Keratinocyte (primary cell): Measurements from ENCODE around the gene ATXN10. TPM values are rescaled to one million over a fixed set of nuclear protein-coding genes. Genes with fewer than 3 reads are reported as not detected.

Experiments
- DNase-seq: peaks from one replicate; pipeline ENCODE4 v3.0.0-alpha.2; 2011; ENCODE audit warnings: low read depth, missing footprints, low spot score
- FAIRE-seq: peaks from 2 replicates; lab custom pipeline; 2011; peaks lifted over from hg19 to GRCh38; lab: Jason Lieb, UNC
- H2AFZ ChIP-seq: 2 replicates; pipeline ENCODE4 v1.6.0; 2012; ENCODE audit warnings: low read length, control low read depth, inconsistent platforms; ENCODE audit not compliant: control insufficient read depth
- H3K27ac ChIP-seq: 2 replicates; pipeline ENCODE4 v1.5.1; 2011; ENCODE audit warnings: low read length; ENCODE audit not compliant: control insufficient read depth, insufficient read depth
- H3K27me3 ChIP-seq: 3 replicates; pipeline ENCODE4 v1.6.0; 2011; ENCODE audit warnings: low read length; ENCODE audit not compliant: control insufficient read depth, insufficient read depth; ENCODE audit errors: extremely low read depth
- H3K36me3 ChIP-seq, 2 experiments: 2 replicates in 1 of 2; 3 replicates in 1 of 2; pipeline ENCODE4 v1.5.1; 2011; ENCODE audit warnings: low read length in 2 of 2, mild to moderate bottlenecking in 1 of 2; ENCODE audit not compliant: control insufficient read depth in 2 of 2, insufficient read depth in 2 of 2; ENCODE audit errors: extremely low read depth in 1 of 2
- H3K4me1 ChIP-seq: 3 replicates; pipeline ENCODE4 v1.5.1; 2011; ENCODE audit warnings: low read length; ENCODE audit not compliant: control insufficient read depth, insufficient read depth; ENCODE audit errors: extremely low read depth
- H3K4me2 ChIP-seq: 3 replicates; pipeline ENCODE4 v1.6.0; 2011; ENCODE audit warnings: low read depth, low read length; ENCODE audit not compliant: control insufficient read depth, insufficient read depth; ENCODE audit errors: extremely low read depth
- H3K4me3 ChIP-seq, 3 experiments: fragments of 200-600 bp in 1 of 3; sonication (generic) in 1 of 3; 2 replicates in 2 of 3; 3 replicates in 1 of 3; pipeline ENCODE4 v1.5.1; 2011 to 2016; ENCODE audit warnings: low read length in 3 of 3, mild to moderate bottlenecking in 3 of 3, control low read depth in 2 of 3, inconsistent platforms in 1 of 3, low read depth in 1 of 3, mixed read lengths in 1 of 3, mixed run types in 1 of 3, moderate library complexity in 1 of 3; ENCODE audit not compliant: control insufficient read depth in 2 of 3, insufficient read depth in 2 of 3; ENCODE audit errors: extremely low read depth in 1 of 3
- H3K79me2 ChIP-seq: 2 replicates; pipeline ENCODE4 v1.6.0; 2012; ENCODE audit warnings: low read length; ENCODE audit not compliant: control insufficient read depth, insufficient read depth
- H3K9ac ChIP-seq: 3 replicates; pipeline ENCODE4 v1.6.0; 2011; ENCODE audit warnings: low read length; ENCODE audit not compliant: control insufficient read depth, insufficient read depth; ENCODE audit errors: extremely low read depth
- H3K9me1 ChIP-seq: 3 replicates; pipeline ENCODE4 v1.6.0; 2011; ENCODE audit warnings: low read length; ENCODE audit not compliant: control insufficient read depth, insufficient read depth; ENCODE audit errors: extremely low read depth
- H3K9me3 ChIP-seq: 2 replicates; pipeline ENCODE4 v1.5.1; 2012; ENCODE audit warnings: low read depth, low read length; ENCODE audit not compliant: control insufficient read depth
- H4K20me1 ChIP-seq: 3 replicates; pipeline ENCODE4 v1.6.0; 2011; ENCODE audit warnings: low read length; ENCODE audit not compliant: control insufficient read depth, insufficient read depth; ENCODE audit errors: extremely low read depth
- CTCF ChIP-seq, 3 experiments: IDR thresholded peaks in 1 of 3; conservative IDR thresholded peaks in 1 of 3; optimal IDR thresholded peaks in 1 of 3; 2 replicates in 2 of 3; 3 replicates in 1 of 3; pipeline versions ENCODE3 to v1.5.1; 2011; ENCODE audit warnings: low read length in 3 of 3, mild to moderate bottlenecking in 3 of 3, moderate library complexity in 2 of 3, control low read depth in 1 of 3, inconsistent platforms in 1 of 3; ENCODE audit not compliant: insufficient read depth in 2 of 3; ENCODE audit errors: extremely low read depth in 1 of 3
- EZH2 ChIP-seq: IDR thresholded peaks from one replicate; pipeline ENCODE4 v1.6.1; 2012; ENCODE audit warnings: inconsistent platforms, mild to moderate bottlenecking, low read length, moderate library complexity
- dilution Hi-C: fragments of 300-500 bp; cut with MboI; formaldehyde crosslinking; loops from one replicate; pipeline ENCODE4 v1.7.0; 2020; ENCODE audit warnings: low sequenced_read_pairs; ENCODE audit not compliant: extremely low pct_ligation_motif_present
- polyA plus RNA-seq, 5 experiments: library from polyadenylated mRNA; depleted of rRNA in 3 of 5; stranded (reverse) in 3 of 5; stranded (forward) in 1 of 5; unstranded in 1 of 5; fragments of >200 nt; gene quantifications; 1 replicate in 1 of 5; 2 replicates in 3 of 5; 3 replicates in 1 of 5; pipeline versions ENCODE4 v1.2.1 to v1.2.3, GENCODE V29; 2011 to 2012; ENCODE audit warnings: missing spikeins in 2 of 5, low read depth in 1 of 5, low replicate concordance in 1 of 5

ATXN10 gene
- polyA plus RNA-seq, 1 donor (not counting 4 experiments of a cell fraction or from before 2014, with no cell fraction given): 276 TPM

GRCh38 chr22:45628515-45628914, 43.1 kb upstream of the ATXN10 start:
- no peak overlapping the region for H2AFZ ChIP-seq
- no peak for TF ChIP-seq EZH2
- TF ChIP-seq CTCF (optimal IDR thresholded peaks at IDR 0.05 in 1 of 3, IDR thresholded peaks at IDR 0.05 in 1 of 3, conservative IDR thresholded peaks at IDR 0.05 in 1 of 3; ENCODE audit: extremely low read depth in 1 of 3, insufficient read depth in 2 of 3, low read length in 3 of 3): no peak
- no peak overlapping the region for H3K9ac ChIP-seq
- dilution Hi-C loops: no loop called here
- H3K4me3 ChIP-seq: no peak overlapping the region
- no peaks in the 10 kb centered on the region for H3K9me1 ChIP-seq
- H3K79me2 ChIP-seq: no peaks in the 10 kb centered on the region
- FAIRE-seq (no peak), DNase-seq (no peak)
- H3K27me3 ChIP-seq: no peaks in the 10 kb centered on the region
- H4K20me1 ChIP-seq: no peaks in the 10 kb centered on the region
- H3K4me2 ChIP-seq: no peak overlapping the region
- no peaks in the 10 kb centered on the region for H3K9me3 ChIP-seq
- H3K36me3 ChIP-seq: no peaks in the 10 kb centered on the region
- peaks cover 22% of the 10 kb centered on the region for H3K4me1 ChIP-seq
- H3K27ac ChIP-seq: no peak overlapping the region

GRCh38 chr22:45629469-45630089, 42.1 kb upstream of the ATXN10 start:
- H4K20me1 ChIP-seq: no peaks in the 10 kb centered on the region
- no peaks in the 10 kb centered on the region for H3K9me3 ChIP-seq
- H2AFZ ChIP-seq: no peak overlapping the region
- dilution Hi-C loops: no loop called here
- H3K4me1 ChIP-seq: peaks cover 15% of the 10 kb centered on the region
- TF ChIP-seq CTCF (optimal IDR thresholded peaks at IDR 0.05 in 1 of 3, IDR thresholded peaks at IDR 0.05 in 1 of 3, conservative IDR thresholded peaks at IDR 0.05 in 1 of 3; ENCODE audit: extremely low read depth in 1 of 3, insufficient read depth in 2 of 3, low read length in 3 of 3) (no peak), EZH2 (no peak)
- H3K4me2 ChIP-seq: no peak overlapping the region
- no peak overlapping the region for H3K4me3 ChIP-seq
- DNase-seq: no peak
- FAIRE-seq: no peak
- H3K79me2 ChIP-seq: no peaks in the 10 kb centered on the region
- H3K9me1 ChIP-seq: no peaks in the 10 kb centered on the region
- H3K9ac ChIP-seq: no peak overlapping the region
- no peaks in the 10 kb centered on the region for H3K27me3 ChIP-seq
- no peaks in the 10 kb centered on the region for H3K36me3 ChIP-seq
- H3K27ac ChIP-seq: no peak overlapping the region
